Raji (cell line): ENCODE data around the gene SNAP29.
A peak's percentile ranks its signal among the peaks of the same experiment; 100 is the strongest.

Source experiments
- POLR2A ChIP-seq: IDR thresholded peaks from 2 replicates; pipeline ENCODE4 v1.6.1; 2011; ENCODE audit warnings: low read depth, low read length, control low read depth; ENCODE audit not compliant: insufficient read depth

Gene SNAP29

DNA sequence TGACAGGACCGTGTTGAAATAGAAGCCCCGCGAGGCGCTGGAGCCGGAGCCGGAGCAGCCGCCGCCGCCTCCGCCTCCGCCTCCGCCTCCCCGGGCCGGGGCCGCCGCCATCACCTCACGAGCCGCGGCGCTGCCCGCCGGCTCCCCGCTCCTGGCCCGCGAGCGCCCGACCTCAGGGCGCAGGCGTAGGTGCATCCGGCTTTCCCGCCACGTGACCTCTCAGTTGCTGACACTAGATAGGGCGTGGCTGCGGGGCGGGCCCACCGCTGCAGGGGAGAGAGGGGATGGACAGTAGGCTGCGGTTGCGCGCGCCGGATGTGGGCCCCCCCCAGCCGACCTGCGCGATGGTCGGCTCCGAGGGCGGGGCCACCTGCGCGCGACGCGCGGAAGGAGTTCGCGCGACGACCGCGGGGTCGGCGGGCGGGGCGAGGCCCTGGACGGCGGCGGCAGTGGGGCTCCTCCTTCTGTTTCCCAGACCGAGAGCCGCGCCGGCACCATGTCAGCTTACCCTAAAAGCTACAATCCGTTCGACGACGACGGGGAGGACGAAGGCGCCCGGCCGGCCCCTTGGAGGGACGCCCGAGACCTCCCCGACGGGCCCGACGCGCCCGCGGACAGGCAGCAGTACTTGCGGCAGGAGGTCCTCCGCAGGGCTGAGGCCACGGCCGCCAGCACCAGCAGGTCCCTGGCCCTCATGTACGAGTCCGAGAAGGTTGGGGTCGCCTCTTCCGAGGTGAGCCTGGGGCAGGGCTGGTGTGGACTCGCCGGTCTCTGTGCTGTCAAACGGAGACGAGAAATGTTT is at the start of gene SNAP29, which contains the start of gene PI4KA:
SNAP29 (plus strand) TSS at position 393 of the 802 bp plus-strand sequence; CDS start at position 497, 104 bp downstream.
PI4KA (minus strand) TSS at position 197 of the 802 bp plus-strand sequence; CDS start at position 111, 86 bp downstream.
- peak; percentile 74 for TF ChIP-seq POLR2A

GRCh38 chr22:20809538-20810185 is 49.1 kb upstream of the SNAP29 start:
- no peak for TF ChIP-seq POLR2A

GRCh38 chr22:20810645-20811044 is 48.2 kb upstream of the SNAP29 start:
- no peak for TF ChIP-seq POLR2A

GRCh38 chr22:20811171-20811570 is 47.6 kb upstream of the SNAP29 start:
- no peak for TF ChIP-seq POLR2A

DNA sequence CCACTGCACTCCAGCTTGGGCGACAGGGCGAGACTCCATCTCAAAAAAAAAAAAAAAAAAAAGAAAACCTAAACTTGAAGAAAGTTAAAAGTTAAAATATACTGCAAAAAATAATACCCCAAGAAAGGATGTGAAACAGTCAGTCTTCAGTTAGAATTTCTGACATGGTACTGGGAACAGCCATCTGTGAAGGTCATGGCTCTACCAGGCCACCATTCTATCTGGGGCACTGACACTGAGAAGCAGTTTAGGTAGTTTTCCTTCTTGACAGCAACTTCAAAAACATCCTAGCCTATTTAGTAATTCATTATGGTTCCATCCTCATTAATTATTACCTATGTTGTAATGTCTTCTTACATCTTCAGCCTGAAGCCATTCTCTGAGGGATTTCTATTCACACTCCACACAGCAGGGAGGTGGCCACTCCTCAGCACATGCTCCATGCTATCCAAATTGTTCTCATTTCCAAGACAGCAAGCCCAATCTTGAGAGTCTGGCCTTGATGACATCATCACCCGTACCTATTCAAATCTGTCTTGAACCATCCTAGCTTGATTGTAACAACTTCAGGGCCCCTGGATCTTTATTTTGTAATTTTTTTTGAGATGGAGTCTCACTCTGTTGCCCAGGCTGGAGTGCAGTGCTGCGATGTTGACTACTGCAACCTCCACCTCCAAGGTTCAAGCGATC is 46.7 kb upstream of the SNAP29 start:
- TF ChIP-seq POLR2A = no peak

DNA sequence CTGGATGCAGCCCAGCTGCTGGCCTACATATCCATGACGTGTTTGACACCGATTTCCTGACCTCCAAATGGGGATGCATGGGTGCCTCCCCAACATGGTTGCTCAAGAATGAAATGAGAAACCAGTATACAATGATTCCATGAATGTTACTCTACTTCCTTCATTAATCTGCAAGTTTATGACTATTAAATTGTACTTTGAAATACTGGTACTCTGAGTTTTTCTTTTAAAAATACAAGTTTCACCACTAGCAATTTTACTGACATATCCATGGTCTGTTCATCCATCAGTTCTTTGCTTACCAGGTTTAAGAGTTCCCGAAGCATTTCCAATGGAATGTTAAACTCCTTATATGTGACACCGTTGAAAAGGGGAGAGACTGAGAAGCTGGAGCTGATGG is 45.8 kb upstream of the SNAP29 start:
- TF ChIP-seq POLR2A = no peak

DNA sequence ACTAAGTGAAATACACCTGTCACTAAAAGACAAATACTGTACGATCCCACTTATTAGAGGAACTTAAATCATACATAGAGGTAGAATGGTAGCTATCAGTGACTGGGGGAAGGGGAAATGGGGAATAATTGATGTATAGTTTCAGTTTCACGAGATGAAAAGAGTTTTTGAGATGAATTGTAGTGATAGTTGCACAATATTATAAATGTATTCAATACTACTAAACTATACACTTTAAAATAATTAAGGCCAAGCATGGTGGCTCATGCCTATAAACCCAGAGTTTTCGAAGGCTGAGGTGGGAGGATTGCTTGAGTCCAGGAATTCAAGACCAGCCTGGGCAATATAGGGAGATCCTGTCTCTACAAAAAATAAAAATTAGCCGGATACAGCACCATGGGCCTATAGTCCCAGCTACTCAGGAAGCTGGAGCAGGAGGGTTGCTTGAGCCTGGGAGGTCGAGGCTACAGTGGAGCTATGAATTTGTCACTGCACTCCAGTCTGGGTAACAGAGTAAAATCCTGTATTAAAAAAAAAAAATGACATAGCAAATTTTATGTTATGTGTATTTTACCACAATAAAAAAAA is 44.5 kb upstream of the SNAP29 start:
- TF ChIP-seq POLR2A = no peak

DNA sequence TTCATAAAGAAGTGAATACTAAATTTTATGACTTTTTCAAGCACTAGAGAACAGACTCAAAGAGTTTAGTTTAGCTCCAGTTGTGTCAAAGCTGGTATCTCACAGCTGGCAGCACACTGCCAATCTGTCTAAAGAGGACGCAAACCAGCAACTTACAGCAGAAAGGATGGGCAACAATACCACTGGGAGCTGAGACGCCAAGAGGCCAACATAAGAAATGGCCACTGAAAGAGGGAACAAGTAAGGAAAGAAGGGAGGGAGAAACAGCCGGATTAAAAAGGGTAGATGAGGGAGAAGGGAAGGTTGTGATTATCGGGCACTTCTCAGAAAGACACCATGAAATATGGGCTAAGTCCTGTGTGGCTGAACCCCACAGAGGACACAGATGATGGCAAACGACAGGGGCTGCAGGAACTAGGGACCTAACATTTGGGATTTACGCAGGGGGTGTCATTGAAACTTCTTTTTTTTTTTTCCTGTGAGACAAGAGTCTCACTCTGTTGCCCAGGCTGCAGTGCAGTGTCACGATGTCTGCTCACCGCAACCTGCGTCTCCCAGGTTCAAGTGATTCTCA is 43.2 kb upstream of the SNAP29 start:
- no peak for TF ChIP-seq POLR2A

DNA sequence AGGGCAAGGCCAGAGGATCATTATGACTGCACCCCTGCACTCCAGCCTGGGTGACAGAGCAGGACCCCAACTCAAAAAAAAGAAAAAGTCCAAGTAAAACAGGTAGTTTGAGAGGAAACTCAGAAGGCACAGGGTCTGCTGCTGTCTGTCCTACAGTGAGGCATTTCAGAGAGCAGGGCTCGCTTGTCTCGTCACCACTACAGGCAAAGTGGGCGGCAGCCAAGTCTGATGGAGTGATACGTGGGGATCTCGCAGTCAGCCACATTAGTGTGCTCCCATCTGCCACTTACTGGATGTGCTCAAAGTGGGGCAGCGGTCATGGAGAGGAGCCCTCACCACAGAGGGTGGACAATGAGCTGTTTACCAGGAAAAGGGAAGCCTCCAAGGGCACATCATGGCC is 42.2 kb upstream of the SNAP29 start:
- no peak for TF ChIP-seq POLR2A

GRCh38 chr22:20818471-20818870 is 40.3 kb upstream of the SNAP29 start:
- TF ChIP-seq POLR2A = no peak

DNA sequence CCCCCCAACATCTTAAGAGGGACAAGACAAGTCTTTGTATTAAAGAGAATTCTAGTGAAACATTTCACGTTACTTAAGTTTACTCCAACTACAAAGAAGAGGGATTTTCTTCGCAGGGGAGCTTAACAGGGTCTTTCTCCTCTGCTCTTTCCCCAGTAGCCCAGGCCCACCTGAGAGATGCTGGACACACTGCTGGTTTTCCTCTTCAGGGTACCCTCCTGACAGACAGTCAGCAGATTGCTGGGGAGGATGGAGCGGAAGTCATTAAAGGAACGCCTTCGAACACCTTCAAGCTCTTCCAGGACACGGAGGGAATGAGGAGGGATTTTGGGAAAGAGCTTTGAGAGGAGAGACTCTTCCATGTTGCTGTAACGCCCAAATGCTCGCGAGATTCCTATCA is 39.3 kb upstream of the SNAP29 start:
- TF ChIP-seq POLR2A = no peak

DNA sequence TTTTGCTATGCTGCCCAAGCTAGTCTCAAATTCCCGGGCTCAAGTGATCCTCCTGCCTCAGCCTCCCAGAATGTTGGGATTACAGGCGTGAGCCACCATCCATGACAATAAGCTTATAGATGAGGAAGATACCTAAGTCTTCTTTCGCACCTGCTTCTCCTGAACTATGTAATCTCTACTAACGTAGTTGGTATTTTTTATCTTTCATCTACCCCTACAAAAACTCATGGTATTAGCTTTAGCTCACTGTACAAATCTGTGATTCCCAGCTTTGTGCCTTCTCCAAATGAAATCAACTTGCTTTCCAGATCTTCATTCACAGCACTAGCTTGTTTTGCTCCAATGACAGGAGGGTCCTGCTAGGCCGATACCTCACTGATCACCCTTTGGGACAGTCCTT is 36.6 kb upstream of the SNAP29 start:
- no peak for TF ChIP-seq POLR2A

DNA sequence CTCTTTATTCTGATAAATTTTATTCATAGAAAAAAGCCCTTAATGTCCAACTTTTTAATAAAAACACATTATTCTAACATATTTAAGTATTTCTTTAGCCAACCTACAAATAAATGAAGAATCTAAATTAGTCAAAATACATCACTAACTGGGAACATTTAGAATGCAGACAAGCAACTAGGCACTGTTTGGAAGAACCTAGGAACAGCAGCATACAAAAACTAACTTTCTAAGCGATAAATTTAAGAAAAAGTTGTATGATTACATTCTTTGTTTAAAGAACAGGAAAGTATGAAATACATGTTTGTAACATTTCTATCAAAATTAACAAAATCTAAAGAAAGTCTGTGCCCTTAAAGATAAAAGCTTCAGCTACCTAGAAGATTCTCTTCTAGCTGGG is 35.5 kb upstream of the SNAP29 start:
- TF ChIP-seq POLR2A = no peak

DNA sequence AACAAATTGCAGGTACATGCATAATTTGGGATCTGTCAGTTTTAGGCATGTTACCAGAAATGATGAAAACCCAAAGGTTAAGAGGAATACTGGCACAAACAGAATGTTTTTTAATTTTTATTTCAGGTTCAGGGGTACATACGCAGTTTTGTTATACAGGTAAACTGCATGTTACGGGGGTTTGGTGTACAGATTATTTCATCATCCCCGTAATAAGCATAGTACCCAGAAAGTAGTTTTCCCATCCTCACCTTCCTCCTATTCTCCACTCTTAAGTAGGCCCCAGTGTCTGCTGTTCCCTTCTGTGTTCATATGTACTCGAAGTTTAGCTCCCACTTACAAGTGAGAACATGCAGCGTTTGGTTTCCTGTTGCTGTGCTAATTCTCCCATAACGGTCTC is 33.2 kb upstream of the SNAP29 start:
- no peak for TF ChIP-seq POLR2A

DNA sequence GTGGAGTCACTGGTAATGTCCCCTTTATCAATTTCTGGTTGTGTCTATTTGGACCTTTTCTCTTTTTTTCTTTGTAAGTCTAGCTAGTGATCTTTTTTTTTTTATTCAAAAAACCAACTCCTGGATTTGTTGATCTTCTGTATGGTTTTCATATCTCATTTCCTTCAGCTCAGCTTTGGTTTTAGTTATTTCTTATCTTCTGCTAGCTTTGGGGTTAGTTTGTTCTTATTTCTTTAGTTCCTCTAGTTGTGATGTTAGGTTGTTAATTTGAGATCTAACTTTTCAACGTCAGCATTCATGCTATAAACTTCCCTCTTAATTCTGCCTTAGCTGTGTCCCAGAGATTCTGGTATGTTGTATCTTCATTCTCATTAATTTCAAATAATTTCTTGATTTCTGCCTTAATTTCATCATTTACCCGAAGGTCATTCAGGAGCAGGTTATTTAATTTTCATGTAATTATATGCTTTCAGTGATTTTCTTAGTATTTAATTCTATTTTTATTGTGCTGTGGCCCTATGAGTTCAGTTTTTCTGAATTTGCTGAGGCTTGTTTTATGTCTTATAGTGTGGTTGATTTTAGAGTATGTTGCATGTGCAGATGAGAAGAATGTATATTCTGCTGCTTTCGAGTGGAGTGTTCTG is 29.2 kb upstream of the SNAP29 start:
- TF ChIP-seq POLR2A = no peak

DNA sequence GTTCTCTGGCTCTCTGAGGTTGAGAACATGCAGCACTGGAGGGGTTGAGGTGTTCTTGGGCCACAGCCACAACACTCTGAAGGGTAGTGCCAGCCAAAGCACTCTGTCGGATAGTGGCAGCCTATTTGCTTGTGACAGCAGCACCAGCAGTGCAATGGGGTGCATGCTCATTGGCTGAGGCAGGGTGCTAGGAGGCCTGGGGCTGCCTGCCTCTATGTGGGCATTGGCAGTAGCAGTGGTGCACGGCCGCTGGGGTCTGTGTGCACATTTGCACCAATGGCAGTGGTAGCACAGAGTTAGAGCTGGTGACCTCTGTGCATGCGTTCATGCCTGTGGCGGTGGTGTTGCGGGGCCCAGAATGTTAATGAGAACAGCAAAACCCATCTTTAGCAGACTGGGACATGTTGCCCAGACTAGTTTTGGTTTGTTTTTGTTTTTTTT is 25.6 kb upstream of the SNAP29 start:
- TF ChIP-seq POLR2A = no peak
